Stimulated activated CD8-positive, alpha-beta memory T cell treated with anti-CD3 and anti-CD28 coated beads, Interleukin-4, amount 100 ng/mL, for 1 hour (primary cell): Measurements from ENCODE around the gene ATXN1.

Experiments used
- DNase-seq, 2 donors: peaks; one replicate each; pipeline ENCODE4 v3.0.0-alpha.2; 2020; ENCODE audit warnings: low read depth in 2 of 2, low spot score in 1 of 2

The ATXN1 gene

DNA sequence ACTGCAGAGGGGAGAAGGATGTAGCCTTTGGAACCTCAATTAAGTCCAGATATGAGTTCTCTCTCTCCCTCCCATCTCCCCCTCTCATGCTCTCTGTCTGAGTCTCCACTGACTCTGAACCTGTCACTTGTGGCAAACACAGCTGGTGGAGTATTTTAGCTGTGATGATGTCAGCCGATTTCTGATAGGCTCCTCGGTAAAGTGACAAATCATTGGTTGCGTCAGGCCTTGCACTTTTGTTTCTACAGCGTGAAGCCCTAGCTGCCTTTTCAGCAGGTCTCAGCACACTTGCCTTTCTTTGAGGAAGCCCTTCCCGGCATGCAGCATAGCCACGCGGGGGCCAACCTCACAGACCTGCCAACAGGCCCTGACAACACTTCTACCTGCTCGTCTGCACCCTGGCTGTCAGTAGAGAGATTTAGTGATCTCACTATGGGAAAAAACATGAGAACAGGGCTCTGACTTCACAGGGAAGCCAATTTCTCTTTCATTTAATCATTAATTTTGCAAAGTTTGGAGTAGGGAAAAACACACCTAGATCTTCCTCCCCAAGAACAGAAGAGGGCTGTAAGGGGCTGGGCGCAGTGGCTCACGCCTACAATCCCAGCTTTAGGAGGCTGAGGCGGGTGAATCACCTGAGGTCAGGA, 438.5 kb downstream of the ATXN1 start:
- DNase-seq: peak; percentile 30 to 47

DNA sequence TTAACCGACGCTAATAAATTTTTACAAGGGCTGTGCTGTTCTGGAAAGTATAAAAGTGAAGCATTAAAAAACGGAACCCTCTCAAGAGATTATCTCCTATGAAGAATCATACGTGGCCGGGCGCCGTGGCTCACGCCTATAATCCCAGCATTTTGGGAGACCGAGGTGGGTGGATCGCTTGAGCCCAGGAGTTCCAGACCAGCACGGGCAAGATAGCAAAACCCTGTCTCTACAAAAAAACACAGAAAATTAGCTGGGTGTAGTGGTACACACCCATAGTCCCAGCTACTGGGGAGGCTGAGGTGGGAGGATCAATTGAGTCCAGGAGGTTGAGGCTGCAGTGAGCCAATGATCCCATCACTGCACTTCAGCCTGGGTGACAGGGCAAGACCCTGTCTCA, 439.4 kb downstream of the ATXN1 start:
- DNase-seq: no peak

DNA sequence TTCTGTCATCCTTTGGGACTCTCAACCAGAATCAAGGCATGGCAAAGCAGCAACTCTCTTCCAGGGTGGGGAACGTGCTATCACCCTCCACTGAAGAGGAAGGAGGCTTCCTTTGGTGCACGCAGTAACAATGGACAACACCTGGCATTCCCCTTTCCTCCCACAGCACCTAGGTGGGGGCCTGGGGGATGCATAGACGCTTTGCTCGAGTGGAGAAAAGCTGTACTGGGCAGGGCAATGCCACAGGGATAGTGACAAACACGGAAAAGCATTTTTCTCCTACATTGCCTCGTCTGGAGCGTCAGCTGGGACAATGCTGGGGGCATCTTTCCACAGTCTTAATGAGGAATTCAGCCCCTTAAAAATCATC, 439.9 kb downstream of the ATXN1 start:
- DNase-seq: no peak

DNA sequence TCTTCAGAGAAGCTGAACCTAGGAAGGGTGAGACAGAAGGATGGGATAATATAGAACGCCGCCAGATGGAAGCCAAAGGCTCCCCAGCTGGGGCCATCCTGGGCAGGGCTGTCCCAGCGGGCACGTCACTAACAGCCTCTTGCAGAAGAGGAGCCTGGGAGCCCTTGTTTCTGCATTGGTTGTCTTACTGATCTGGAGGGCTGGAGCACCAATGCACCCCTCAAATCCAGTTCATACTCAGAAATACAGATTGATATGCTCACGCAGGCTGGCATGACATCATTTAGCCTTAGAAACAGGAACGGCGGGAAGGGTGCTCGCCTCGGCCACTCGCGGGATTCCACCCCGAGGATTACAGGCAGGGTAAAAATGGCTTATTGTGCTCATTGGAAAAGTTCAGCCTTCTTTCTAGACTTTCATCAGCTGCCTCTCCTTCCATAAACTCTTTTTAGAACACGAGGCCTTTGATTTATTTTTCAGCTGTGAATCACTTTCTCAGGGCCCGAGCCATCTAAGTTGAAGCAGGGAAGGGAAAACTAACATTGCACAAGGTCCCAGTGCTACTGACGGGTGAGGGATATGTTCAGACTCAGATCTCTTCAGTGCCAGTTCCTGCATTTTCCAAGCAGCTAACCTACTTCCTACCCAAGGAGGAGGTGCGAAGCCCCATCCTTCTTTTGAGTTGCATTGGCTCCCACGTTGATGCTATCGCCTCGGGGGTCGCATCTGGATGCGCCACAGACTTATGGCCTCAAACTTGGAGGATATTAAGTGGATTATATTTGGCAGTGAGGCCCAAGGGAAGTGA, 440.5 kb downstream of the ATXN1 start:
- DNase-seq: no peak

DNA sequence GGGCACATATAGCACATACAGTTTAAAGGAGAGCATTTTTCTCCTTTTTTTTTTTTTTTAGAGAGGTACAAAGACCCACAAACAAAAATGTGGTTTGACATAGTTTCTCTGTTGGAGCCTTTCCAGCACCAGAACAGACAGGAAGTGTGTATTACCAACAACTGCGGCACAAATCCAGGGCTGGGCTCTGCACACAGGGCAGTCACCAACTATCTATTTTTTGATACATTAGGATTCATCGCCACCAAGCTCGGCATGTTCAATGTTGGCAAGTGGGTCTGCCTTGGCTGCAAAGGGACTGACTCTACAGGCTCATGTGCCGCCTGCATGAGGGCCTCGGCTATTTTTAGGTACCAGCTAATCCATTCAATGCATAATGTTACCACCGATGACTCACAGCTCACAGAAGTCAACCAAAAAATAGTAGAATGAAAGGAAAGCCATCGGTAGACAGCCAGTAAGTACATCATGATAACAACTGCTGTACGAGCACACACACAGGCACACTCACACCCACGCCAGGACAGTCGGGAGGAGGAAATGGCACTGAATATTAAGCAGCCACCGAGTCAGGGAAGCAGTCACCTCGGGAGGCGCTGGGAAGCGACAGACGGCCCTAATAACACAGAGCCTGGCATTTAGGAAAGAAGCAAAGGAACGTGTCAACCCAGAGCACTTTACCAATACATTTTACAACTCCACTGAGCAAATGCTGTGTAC, 441.3 kb downstream of the ATXN1 start:
- peak; percentile 20 to 31 for DNase-seq

DNA sequence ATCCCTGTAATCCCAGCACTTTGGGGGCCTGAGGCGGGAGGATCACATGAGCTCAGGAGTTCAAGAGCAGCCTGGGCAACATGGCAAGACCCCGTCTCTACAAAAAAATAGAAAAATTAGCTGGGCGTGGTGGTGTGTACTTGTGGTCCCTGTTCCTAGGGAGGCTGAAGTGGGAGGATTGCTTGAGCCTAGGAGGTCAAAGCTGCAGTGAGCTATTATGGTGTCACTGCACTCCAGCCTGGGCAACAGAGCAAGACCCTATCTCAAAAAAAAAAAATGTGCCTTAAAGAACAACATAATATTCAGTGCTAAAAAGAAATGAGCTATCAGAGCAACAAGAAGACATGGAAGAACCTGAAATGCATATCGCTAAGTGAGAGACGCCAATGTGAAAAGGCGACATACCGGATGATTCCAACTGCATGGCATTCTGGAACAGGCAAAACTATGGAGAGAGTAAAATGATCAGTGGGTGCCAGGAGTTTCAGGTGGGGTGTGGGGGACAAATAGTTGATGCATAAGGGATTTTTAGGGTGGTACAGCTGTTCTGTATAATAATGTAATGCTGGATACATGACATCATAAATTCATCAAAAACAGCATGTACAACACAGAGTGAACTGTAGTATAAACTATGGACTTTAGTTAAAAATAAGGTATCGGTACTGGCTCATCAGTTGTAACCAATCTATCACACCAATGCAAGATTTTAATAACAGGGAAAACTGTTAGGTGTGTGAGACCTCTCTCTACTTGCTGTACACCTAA, 442.1 kb downstream of the ATXN1 start:
- no peak for DNase-seq

DNA sequence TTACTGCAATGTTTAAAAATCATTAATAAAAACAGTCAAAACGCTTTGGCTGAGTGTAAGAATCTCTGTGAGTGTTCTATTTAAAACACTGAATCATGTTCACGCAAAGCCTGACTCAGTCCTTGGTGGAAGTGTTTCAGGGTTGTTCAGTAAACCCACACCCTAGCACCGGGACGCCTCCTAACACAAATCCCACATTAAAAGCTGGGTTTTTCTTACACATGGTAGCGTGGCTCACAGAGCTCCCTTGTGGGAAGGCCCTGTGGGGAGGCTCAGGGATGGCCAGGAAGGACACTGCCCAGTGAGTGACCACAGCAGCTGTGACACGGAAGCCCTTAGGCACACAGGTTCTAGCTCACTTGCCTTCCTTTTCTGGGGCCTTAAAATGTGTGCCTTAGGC, 442.7 kb downstream of the ATXN1 start:
- DNase-seq: no peak

DNA sequence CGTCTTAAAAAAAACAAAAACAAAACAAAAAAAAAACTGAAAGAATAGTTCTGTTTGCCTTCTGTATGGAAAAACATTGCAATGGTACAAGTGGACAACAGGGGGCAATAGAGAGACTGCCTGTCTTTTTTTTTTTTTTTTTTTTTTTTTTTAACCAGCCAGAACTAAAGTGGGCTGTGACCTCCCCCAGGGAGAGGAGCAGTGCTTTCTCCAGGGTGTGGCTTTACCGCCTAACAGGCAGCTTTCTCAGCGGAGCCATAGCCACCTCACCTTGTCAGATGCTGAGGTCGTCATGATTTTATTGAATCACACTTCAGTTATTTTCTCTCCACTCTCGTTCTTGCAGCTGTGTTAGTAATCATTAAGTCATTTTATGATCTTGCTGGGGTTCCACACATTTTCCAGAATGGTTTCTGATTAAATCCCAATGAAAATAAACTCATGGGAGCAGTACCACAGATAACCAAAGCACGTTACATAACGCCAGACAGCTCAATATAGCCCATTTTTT, 444.5 kb downstream of the ATXN1 start:
- DNase-seq: no peak

DNA sequence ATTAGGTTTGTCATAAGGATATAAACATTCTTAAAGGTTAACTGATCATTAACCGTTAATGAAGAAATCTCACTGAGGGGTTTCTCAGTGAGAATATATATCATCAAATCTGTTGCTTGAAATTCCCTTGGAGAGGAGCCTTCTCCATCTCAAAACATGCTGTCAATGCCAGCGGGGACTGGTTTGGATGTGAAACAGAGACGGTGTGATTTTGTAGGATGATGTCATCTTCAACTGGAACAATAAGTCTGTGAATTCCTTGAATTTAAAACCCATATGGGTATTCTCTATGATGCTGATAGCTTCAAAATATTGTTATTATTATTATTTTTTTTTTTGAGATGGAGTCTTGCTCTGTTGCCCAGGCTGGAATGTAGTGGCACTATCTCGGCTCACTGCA, 447.0 kb downstream of the ATXN1 start:
- no peak for DNase-seq

DNA sequence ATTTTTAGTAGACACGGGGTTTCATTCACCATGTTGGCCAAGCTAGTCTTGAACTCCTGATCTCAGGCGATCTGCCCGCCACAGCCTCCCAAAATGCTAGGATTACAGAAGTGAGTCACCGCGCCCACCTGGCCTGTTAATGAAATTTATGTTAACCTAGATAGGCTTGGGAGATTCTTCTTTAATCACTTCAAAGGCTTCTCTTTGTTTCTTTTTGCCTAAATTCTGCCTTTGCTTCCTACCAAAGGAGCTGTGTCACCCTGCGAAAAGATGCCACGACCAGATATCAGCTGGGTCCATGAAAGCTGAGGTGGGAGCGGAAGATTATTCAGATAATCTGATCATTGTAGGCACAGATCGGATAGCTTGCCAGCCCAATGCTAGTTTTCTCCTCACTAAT, 447.5 kb downstream of the ATXN1 start:
- no peak for DNase-seq

DNA sequence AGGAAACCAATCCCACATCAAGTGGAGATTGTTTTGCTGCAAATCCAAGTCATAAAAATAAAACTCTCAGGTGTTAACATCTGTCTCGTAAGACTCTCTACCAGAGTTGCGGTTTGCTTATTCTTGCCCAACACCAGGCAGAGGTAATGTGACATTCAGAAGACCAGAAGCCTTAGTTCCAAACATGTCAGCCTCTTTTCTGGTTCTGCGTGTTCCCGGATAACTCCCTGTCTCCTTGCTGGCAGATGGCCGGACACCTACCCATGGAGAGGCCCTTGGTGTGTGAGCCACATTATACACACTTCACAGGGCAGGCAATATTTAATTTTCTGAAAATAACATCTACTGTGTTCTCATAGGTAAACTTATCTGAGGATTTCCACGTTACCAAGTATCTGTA, 449.5 kb downstream of the ATXN1 start:
- DNase-seq: no peak

DNA sequence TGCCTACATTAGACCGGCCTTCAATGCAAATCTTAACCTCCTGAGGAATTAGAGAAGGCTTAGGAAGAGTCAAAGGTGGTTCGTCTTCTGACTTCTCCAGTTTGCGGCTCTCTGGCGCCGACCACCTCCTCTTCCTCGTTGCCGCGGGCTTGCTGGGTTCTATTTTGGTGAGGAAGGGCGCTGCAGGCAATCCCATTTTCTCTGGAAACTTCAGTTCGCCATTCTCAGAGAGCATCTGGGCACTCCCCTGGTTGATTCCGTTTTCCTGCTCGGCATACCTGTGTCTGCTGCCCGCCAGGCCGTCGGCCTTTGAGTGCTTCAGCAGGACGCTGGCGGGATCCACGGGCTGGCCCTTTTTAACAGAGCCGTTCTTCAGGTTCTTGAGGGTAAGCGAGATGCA, 454.9 kb downstream of the ATXN1 start:
- DNase-seq: no peak

DNA sequence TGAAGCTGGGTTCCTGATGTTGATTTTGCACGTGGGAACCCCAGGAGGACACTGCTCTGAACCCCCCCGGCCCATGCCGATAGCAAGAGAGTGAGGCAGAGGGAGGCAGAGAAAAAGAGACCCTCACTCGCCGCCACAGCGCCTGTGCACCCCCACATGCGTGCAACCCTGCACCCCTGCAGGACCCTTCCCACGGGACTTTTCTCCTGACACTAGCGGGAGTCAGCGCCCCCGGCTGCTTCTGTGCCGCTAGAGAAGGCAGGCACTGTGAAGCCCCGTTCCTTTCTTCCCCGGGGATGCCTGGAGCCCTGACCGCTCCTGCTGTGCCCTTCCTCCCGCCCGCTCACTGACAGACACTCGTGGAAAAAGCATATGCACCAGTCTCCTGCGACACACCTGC, 455.5 kb downstream of the ATXN1 start:
- no peak for DNase-seq

DNA sequence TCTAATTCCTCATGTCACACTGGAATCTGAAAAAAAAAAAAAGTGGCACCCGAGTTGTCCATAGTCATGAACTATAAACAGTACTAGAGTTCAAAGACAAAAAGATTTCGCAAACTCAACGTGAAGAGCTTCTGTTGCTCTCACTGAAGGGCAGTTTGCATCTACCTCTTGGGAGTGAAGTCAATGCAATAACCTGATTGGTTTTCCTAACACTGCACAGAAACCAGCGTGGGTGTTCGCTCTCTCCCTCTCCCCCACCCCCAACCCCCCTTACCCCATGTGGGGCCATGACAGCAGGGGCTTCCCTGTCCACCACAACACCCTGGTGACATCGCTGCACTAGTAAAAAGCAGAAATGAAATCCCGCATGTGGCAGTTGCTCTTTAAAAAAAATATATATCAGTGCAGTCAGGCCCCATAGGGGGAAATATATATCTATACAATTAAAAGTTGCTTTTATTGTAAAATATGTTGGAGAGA, 456.0 kb downstream of the ATXN1 start:
- DNase-seq: no peak

DNA sequence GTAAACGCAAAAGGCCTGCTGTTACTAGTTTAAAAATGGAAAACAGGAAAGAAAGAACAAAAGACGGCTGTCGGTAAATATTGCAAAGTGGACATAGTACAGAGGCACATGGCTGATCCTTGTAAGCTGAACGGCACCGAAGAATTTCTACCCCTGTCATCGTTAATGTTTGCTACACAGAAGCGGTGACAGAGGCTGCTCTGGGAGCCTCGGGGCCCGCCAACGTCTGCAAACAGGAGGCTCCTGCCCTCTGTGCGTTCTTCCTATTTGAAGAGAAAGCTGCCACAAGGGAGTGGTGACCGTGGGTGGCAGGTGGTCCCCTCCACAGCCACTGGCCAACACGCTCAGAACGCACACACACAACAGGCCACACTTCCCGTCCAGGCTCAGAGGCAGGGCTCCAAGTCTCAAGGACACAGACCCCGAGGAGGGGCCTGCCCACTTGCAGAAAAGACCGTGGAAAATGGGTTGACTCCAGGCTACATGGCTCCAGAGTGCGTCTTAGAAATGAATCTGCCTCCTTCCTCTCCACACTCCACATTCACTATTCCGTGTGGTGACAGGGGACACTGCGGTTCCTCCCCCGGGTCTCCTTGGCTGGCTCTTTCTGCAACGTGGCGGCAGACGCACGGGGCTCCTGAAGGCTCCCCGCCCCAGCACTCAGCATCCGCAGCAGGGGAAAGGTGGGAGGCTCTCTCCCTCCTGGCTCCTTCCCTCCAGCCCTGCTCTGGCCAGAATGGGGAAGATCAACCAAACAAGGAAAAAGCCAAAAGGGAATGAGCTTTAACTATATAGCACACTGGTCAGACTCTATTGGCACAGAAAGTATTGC, 458.3 kb downstream of the ATXN1 start:
- DNase-seq: no peak

DNA sequence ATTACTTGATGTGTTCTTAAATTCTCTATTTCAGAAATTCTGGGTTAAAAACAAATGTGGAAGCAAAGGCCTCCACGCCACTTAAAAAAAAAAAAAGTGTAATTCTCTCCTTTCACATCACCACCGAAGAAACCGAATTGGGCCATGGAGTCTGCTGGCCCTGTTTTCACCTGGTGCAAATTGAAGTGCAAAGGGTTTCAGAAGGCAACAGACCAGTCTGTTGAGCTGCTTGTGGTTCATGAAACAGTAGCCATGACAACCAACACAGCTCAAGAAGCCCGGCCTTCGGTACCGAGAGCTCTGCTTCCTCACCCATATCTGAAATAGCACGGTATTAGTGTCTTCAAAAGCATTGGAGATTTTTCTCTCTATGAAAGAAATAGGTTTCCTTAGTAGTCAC, 459.7 kb downstream of the ATXN1 start:
- DNase-seq: no peak

DNA sequence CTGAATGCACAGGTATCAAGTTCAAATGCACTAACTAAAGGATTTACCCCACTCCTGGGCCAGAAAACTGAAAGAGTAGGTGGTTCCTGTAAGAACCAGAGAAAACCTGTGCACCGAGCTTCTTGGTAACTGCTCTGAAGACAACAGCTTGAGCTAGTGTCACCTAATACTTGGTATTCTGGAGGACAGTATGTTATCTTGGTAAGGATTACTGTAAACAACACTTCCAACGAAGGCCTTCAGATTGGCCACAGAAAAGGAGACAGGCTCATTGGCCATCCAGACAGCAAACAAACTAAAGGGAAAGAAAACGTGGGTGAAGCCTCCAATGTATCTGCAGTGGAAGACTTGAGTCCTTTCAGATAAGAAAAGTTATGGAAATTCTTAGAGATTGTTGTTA, 461.4 kb downstream of the ATXN1 start:
- DNase-seq: no peak

DNA sequence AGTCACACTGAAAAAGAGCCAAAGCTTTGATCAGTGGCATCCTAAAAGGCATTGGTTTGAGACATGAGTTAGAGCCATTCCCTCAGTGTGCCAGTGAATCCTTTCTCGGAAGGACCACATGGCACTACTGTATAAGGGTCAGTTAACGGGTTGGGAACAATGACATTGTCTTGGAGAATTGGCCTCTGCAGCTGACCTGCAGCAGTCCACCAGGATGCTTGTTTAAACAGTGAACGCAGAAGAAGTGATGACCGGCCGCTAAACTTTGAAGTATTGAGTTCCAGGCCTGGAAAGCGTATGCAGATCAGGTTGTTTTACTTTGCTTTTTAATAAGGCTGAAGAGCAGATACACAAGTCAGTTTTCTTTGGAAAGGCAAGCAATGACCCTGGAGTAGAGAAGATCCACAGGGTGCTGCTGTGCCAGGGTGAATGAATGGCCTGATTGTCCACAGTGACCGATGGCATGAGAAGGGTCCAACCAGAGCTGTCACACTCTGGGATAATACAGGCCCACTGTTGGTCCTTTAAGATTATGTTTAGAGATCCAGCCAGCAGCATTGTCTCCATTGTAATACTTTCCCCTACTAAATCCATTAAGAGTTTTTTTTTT, 465.1 kb downstream of the ATXN1 start:
- DNase-seq: no peak

DNA sequence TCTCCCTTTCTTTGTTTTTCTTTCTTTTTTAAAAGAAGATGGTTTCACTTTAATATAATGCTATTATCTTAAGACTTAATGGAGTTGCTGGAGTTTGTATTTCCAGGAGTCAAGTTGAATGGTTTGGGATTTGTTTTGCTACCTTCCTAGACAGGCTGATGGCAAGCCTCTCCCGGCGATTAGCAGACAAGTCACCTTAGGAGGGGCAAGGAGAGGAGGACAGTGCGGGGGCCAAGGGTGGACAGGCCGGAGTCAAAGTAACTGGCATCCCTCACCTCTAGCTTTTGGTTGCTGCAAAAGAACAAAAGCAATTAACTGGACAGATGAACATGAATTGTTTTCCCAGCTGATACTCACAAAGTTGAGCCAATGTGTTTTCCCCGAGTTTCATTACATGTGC, 465.8 kb downstream of the ATXN1 start:
- no peak for DNase-seq

DNA sequence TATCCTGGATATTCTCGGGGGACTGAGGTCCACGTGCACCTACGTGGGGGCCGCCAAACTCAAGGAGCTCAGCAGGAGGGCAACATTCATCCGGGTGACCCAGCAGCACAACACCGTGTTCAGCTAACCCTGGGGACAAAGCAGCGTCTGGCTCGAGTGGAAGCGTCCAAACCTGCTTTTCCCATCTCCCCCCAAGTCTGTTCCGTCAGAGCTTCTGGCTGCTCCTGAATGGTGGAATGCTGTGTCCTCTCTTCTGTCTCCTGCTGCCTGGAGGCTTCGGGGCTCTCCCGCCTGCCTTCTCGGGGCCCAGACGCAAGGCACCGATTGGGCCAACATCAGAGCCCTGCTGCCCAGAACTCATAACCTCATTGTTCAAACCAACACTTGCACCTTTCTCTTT, 466.2 kb downstream of the ATXN1 start:
- no peak for DNase-seq
